Thyroid gland (tissue), 4 donors: ENCODE measurements around the gene CD320. TPM values are rescaled to one million over a fixed set of nuclear protein-coding genes. Genes with fewer than 3 reads are reported as not detected.

Source experiments
- DNase-seq, 2 donors: peaks; one replicate each; pipeline ENCODE4 v3.0.0-alpha.2; 2019
- H3K27ac ChIP-seq, 3 donors: fragments of 200-600 bp; sonication (generic); 1 replicate in 2 of 3; 2 replicates in 1 of 3; pipeline ENCODE4 v1.5.1; 2016 to 2019; ENCODE audit warnings: mild to moderate bottlenecking in 1 of 3, moderate library complexity in 1 of 3
- H3K27me3 ChIP-seq: fragments of 200-600 bp; sonication (generic); one replicate; pipeline ENCODE4 v1.5.1; 2019
- H3K36me3 ChIP-seq, 2 donors: fragments of 200-600 bp; sonication (generic); one replicate each; pipeline ENCODE4 v1.5.1; 2016 to 2019
- H3K4me1 ChIP-seq, 2 donors: fragments of 200-600 bp; sonication (generic); one replicate each; pipeline ENCODE4 v1.5.1; 2017 to 2019
- H3K4me3 ChIP-seq, 3 donors: fragments of 200-600 bp; sonication (generic); replicated peaks in 1 of 3; 1 replicate in 2 of 3; 2 replicates in 1 of 3; pipeline ENCODE4 v1.5.1; 2016; ENCODE audit warnings: mild to moderate bottlenecking in 1 of 3
- H3K9me3 ChIP-seq: fragments of 200-600 bp; sonication (generic); one replicate; pipeline ENCODE4 v1.5.1; 2017
- POLR2A ChIP-seq, 2 donors: fragments of 450-650 bp; IDR thresholded peaks; one replicate each; pipeline ENCODE4 v1.6.1; 2017; ENCODE audit warnings: antibody characterized with exemption in 2 of 2, mild to moderate bottlenecking in 2 of 2, moderate library complexity in 1 of 2
- WGBS, 2 donors: methylation state at CpG; one replicate each; pipeline ENCODE4 v1.1.5; 2017; 5-methylcytosine and 5-hydroxymethylcytosine counted together
- intact Hi-C: fragments of 100-400 bp; cut with DNase I; formaldehyde crosslinking; loops from one replicate; pipeline ENCODE4 v1.15.1; 2023
- total RNA-seq, 4 donors: library from RNA; depleted of rRNA; stranded (reverse); fragments of >200 nt; gene quantifications; one replicate each; pipeline ENCODE4 v1.2.3, GENCODE V29; 2016
- TF ChIP-seq, protein P1 (sequence below), 6 experiments: fragments of 200-600 bp in 3 of 6; fragments of 450-650 bp in 3 of 6; sonication (generic) in 3 of 6; IDR thresholded peaks; one replicate each; pipeline ENCODE4 v1.5.1; 2016 to 2019; ENCODE audit warnings: antibody characterized with exemption in 6 of 6, mild to moderate bottlenecking in 2 of 6, inconsistent platforms in 1 of 6, moderate library complexity in 1 of 6

The CD320 gene
- total RNA-seq, 4 donors from 2014 or later = 20.8 to 114 (median 74.0) TPM

- 5 to 14% methylated on average over 23 to 24 of the region's 24 CpGs for WGBS, 2 donors
- intact Hi-C loops = no loop called here
- H3K4me1 ChIP-seq = peaks cover 17% of the 10 kb centered on the region in 2 donors
These were observed 676 bp downstream of the CD320 start for GRCh38 chr19:8307400-8307964.

DNA sequence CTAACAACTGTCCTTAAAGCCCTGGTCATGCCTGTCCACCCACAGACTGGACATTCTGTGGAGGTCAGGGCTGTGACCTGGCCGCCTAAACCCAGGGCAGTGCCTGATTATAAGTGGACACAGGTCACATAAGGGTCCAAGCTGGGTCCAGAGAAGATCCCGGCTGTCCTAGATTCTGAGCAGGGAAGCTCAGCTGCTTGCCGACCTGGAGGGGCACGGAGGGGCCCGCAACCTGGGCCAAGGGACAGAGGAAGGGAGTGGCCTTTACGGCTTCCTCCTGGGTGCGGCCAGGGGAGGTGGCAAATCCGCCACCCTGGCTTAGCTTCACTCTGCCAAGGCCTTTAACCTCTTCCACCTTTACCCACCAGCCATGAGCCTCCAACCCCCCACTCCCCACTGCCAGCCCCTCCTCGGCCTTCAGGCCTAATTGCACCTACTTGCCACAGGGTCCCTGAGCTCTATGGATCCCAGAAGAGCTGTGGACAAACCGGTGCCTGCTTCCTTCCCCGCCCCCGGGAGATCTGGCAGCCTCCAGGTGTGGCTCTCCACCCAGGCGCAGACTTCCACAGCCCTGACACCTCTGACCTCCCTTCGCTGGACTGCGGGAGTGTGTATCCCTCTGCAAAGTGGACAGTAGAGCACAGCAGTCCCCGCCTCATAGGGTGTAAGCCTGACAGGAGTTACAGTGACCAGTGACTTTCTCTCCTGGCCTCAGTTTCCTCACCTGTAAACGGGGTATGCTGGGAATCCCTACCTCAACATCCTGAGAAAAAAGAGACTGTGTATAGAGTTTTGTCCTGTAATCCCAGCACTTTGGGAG lies 1.7 kb downstream of the CD320 start:
- Histone ChIP-seq H3K27me3 (no peaks in the 10 kb centered on the region), H3K9me3 (no peaks in the 10 kb centered on the region), H3K36me3 (peaks cover 6 to 11% of the 10 kb centered on the region in 2 donors), H3K4me1 (peaks cover 17% of the 10 kb centered on the region in 2 donors), H3K27ac (no peak overlapping the region), H3K4me3 (no peak overlapping the region)
- no peak for TF ChIP-seq POLR2A (IDR thresholded peaks at IDR 0.05)
- TF ChIP-seq, protein P1, sequence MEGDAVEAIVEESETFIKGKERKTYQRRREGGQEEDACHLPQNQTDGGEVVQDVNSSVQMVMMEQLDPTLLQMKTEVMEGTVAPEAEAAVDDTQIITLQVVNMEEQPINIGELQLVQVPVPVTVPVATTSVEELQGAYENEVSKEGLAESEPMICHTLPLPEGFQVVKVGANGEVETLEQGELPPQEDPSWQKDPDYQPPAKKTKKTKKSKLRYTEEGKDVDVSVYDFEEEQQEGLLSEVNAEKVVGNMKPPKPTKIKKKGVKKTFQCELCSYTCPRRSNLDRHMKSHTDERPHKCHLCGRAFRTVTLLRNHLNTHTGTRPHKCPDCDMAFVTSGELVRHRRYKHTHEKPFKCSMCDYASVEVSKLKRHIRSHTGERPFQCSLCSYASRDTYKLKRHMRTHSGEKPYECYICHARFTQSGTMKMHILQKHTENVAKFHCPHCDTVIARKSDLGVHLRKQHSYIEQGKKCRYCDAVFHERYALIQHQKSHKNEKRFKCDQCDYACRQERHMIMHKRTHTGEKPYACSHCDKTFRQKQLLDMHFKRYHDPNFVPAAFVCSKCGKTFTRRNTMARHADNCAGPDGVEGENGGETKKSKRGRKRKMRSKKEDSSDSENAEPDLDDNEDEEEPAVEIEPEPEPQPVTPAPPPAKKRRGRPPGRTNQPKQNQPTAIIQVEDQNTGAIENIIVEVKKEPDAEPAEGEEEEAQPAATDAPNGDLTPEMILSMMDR (IDR thresholded peaks at IDR 0.05) = no peak
- 77 to 88% methylated on average over 14 to 15 of the region's 17 CpGs for WGBS, 2 donors
- intact Hi-C loops = no loop called here
- no peak for DNase-seq

More at GRCh38 chr19:8307400-8307964, 676 bp downstream of the CD320 start:
- peak in 1 of 2 donors; percentile 31 for DNase-seq
- Histone ChIP-seq H3K36me3 (peaks cover 6 to 11% of the 10 kb centered on the region in 2 donors), H3K27ac (peak overlapping the region in 1 of 3 donors; percentile 16), H3K9me3 (no peaks in the 10 kb centered on the region), H3K27me3 (no peaks in the 10 kb centered on the region), H3K4me3 (peak overlapping the region in 2 of 3 donors; percentile 11 to 49)
- no peak for TF ChIP-seq POLR2A (IDR thresholded peaks at IDR 0.05)
- TF ChIP-seq, protein P1 (IDR thresholded peaks at IDR 0.05) = no peak

DNA sequence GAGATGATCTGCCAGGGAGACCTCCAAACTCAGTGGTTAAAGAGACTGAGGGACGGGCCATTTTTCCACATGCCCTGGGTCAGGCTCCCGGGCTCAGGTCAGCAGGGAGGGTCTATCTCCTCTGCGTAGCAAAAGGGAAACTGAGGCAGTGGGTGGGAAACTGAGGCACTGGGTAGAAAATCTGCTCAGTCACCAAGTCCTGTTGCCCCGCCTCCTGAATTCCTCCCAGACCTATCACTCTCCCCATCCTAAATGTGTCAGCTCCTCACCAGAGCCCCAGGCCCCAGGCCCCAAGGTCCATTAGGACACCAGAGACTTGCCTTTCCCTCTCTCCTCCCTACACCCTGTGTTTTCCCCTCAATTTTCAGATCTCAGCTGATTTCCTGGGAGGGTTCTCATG lies 2.4 kb downstream of the CD320 start:
- Histone ChIP-seq H3K4me1 (peaks cover 17% of the 10 kb centered on the region in 2 donors), H3K4me3 (no peak overlapping the region)

DNA sequence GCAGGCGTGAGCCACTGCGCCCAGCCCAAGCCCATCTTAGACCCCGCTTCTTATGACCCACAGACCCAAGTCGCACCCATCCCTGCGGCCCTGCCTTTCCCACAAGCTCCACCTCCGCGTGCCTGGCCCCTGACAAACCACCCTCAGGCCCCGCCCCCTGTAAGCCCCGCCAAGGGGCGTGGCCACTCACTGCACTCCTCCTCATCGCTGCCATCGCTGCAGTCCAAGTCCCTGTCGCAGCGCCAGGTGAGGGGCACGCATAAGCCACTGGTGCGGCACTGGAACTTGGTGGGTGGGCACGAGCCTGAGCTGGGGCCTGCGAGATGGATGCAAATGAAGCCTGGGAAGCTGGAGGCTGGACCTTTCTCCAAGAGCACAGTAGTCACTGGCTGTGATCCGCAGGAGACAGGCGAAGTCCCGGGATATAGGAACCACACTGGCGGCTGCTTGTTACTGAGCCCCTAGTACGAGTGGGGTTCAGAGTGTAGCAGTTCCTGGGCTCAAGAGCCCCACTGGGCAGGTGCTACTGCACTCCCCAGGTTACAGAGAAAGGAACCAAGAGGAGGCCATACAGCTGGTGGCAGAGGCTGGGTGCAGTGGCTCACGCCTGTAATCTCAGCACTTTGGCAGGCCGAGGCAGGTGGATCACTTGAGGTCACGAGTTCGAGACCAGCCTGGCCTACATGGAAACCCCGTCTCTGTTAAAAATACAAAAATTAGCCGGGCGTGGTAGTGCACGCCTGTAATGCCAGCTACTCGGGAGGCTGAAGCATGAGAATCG lies 3.1 kb downstream of the CD320 start:
- Histone ChIP-seq H3K4me1 (peaks cover 17% of the 10 kb centered on the region in 2 donors), H3K36me3 (no peaks in the 10 kb centered on the region), H3K27me3 (no peaks in the 10 kb centered on the region), H3K9me3 (no peaks in the 10 kb centered on the region), H3K27ac (no peak overlapping the region), H3K4me3 (no peak overlapping the region)
- 91 to 93% methylated on average over 29 of the region's 33 CpGs for WGBS, 2 donors
- TF ChIP-seq, protein P1 (IDR thresholded peaks at IDR 0.05) = no peak
- no peak for TF ChIP-seq POLR2A (IDR thresholded peaks at IDR 0.05)
- intact Hi-C loops = no loop called here
- no peak for DNase-seq

More for the DNA sequence above, 2.4 kb downstream of the CD320 start:
- H3K27ac ChIP-seq = no peak overlapping the region
- no peaks in the 10 kb centered on the region for H3K9me3 ChIP-seq
- intact Hi-C loops = no loop called here
- WGBS, 2 donors = 69 to 78% methylated on average over 4 of the region's 4 CpGs
- TF ChIP-seq, protein P1 (IDR thresholded peaks at IDR 0.05) = no peak
- no peak for TF ChIP-seq POLR2A (IDR thresholded peaks at IDR 0.05)
- no peak for DNase-seq
- H3K27me3 ChIP-seq = no peaks in the 10 kb centered on the region
- peaks cover 4% of the 10 kb centered on the region in 2 donors for H3K36me3 ChIP-seq
